Liver (tissue), 9 donors: ENCODE measurements around the gene TLR4. TPM values are rescaled to one million over a fixed set of nuclear protein-coding genes. Genes with fewer than 3 reads are reported as not detected.

Source experiments
- DNase-seq: peaks from one replicate; pipeline ENCODE4 v3.0.0-alpha.2; 2017; ENCODE audit warnings: low spot score
- H3K27ac ChIP-seq, 2 donors: one replicate each; pipeline ENCODE4 v1.7.0; 2013; ENCODE audit warnings: inconsistent platforms in 2 of 2, low read length in 2 of 2, control low read depth in 1 of 2, low read depth in 1 of 2, mild to moderate bottlenecking in 1 of 2
- H3K27me3 ChIP-seq, 4 donors: one replicate each; pipeline versions ENCODE4 v1.6.1 to v1.7.0; 2013; ENCODE audit warnings: low read length in 3 of 4, inconsistent platforms in 1 of 4, mild to moderate bottlenecking in 1 of 4, moderate library complexity in 1 of 4; ENCODE audit not compliant: control insufficient read depth in 4 of 4, insufficient read depth in 4 of 4
- H3K36me3 ChIP-seq, 4 donors: one replicate each; pipeline versions ENCODE4 v1.6.1 to v1.7.0; 2013; ENCODE audit warnings: low read length in 3 of 4, mild to moderate bottlenecking in 3 of 4, low read depth in 1 of 4, moderate library complexity in 1 of 4; ENCODE audit not compliant: control insufficient read depth in 4 of 4, insufficient read depth in 3 of 4
- H3K4me1 ChIP-seq, 4 donors: one replicate each; pipeline versions ENCODE4 v1.6.1 to v1.7.0; 2013; ENCODE audit warnings: low read length in 3 of 4, mild to moderate bottlenecking in 3 of 4, moderate library complexity in 1 of 4; ENCODE audit not compliant: control insufficient read depth in 4 of 4, insufficient read depth in 4 of 4
- H3K4me3 ChIP-seq, 3 donors: one replicate each; pipeline versions ENCODE4 v1.6.1 to v1.7.0; 2013; ENCODE audit warnings: low read length in 3 of 3, control low read depth in 1 of 3, low read depth in 1 of 3, mild to moderate bottlenecking in 1 of 3
- H3K9ac ChIP-seq, 2 donors: one replicate each; pipeline ENCODE4 v1.7.0; 2013; ENCODE audit warnings: low read length in 2 of 2, mild to moderate bottlenecking in 2 of 2, moderate library complexity in 2 of 2, control low read depth in 1 of 2, low read depth in 1 of 2
- H3K9me3 ChIP-seq, 4 donors: one replicate each; pipeline versions ENCODE4 v1.6.1 to v1.7.0; 2013; ENCODE audit warnings: low read length in 3 of 4; ENCODE audit not compliant: control insufficient read depth in 4 of 4
- EGR1 ChIP-seq, 2 donors: IDR thresholded peaks; 2 replicates each; pipeline ENCODE4 v1.6.1; 2016 to 2018; ENCODE audit warnings: antibody characterized with exemption in 2 of 2, low read depth in 2 of 2
- FOXA1 ChIP-seq: IDR thresholded peaks from 2 replicates; pipeline ENCODE4 v1.6.1; 2016; ENCODE audit warnings: antibody characterized with exemption
- FOXA2 ChIP-seq: IDR thresholded peaks from 2 replicates; pipeline ENCODE4 v1.6.1; 2016; ENCODE audit warnings: antibody characterized with exemption
- GABPA ChIP-seq, 2 donors: IDR thresholded peaks in 1 of 2; conservative IDR thresholded peaks in 1 of 2; 2 replicates each; pipeline ENCODE4 v1.6.1; 2016; ENCODE audit warnings: antibody characterized with exemption in 2 of 2, mild to moderate bottlenecking in 1 of 2, moderate library complexity in 1 of 2
- HNF4A ChIP-seq, 2 donors: conservative IDR thresholded peaks; 2 replicates each; pipeline ENCODE4 v1.6.1; 2016; ENCODE audit warnings: antibody characterized with exemption in 2 of 2, mild to moderate bottlenecking in 2 of 2
- HNF4G ChIP-seq: IDR thresholded peaks from 2 replicates; pipeline ENCODE4 v1.6.1; 2016; ENCODE audit warnings: antibody characterized with exemption
- JUND ChIP-seq, 2 donors: IDR thresholded peaks; 2 replicates each; pipeline ENCODE4 v1.6.1; 2016; ENCODE audit warnings: antibody characterized with exemption in 2 of 2
- MAX ChIP-seq: IDR thresholded peaks from 2 replicates; pipeline ENCODE4 v1.6.1; 2016; ENCODE audit warnings: antibody characterized with exemption
- NR2F2 ChIP-seq: IDR thresholded peaks from 2 replicates; pipeline ENCODE4 v1.6.1; 2016; ENCODE audit warnings: antibody characterized with exemption
- RAD21 ChIP-seq, 2 donors: IDR thresholded peaks; 2 replicates each; pipeline ENCODE4 v1.6.1; 2016; ENCODE audit warnings: antibody characterized with exemption in 2 of 2, mild to moderate bottlenecking in 2 of 2
- RXRA ChIP-seq, 2 donors: IDR thresholded peaks; 2 replicates each; pipeline ENCODE4 v1.6.1; 2017 to 2018; ENCODE audit warnings: antibody characterized with exemption in 2 of 2, mild to moderate bottlenecking in 1 of 2
- TAF1 ChIP-seq: conservative IDR thresholded peaks from 2 replicates; pipeline ENCODE4 v1.6.1; 2016; ENCODE audit warnings: antibody characterized with exemption, mild to moderate bottlenecking
- YY1 ChIP-seq: IDR thresholded peaks from 2 replicates; pipeline ENCODE4 v1.6.1; 2016; ENCODE audit warnings: antibody characterized with exemption, mild to moderate bottlenecking
- ZBTB33 ChIP-seq: IDR thresholded peaks from 2 replicates; pipeline ENCODE4 v1.6.1; 2016; ENCODE audit warnings: antibody characterized with exemption
- WGBS: extraction: QIAGEN DNeasy Blood & Tissue Kit; methylation state at CpG from one replicate; pipeline ENCODE4 v1.1.7; 2013; 5-methylcytosine and 5-hydroxymethylcytosine counted together
- polyA plus RNA-seq, 2 donors: library from polyadenylated mRNA; stranded (reverse) in 1 of 2; unstranded in 1 of 2; fragments of 200-250 nt in 1 of 2; fragments of >200 nt in 1 of 2; fragmentation: Nextera tagmentation in 1 of 2; extraction: Ambion mirVana in 1 of 2; gene quantifications; one replicate each; pipeline versions ENCODE4 v1.2.1 to v1.2.3, GENCODE V29; 2013 to 2015
- total RNA-seq, 2 donors: library from RNA; depleted of rRNA; stranded (reverse); fragments of >200 nt; gene quantifications; one replicate each; pipeline ENCODE4 v1.2.3, GENCODE V29; 2014
- TF ChIP-seq, protein P1 (sequence below): IDR thresholded peaks from 2 replicates; pipeline ENCODE4 v1.6.1; 2016; ENCODE audit warnings: antibody characterized with exemption
- TF ChIP-seq, protein P2 (sequence below): fragments of 150-350 bp; IDR thresholded peaks from 2 replicates; pipeline ENCODE4 v1.5.1; 2017; ENCODE audit warnings: improper control_type of control experiment, low read depth, low read length; ENCODE audit not compliant: missing input control
- donor health status: healthy.
- donor health status: healthy.
- donor health status: healthy.
- donor health status: healthy.
- donor health status: healthy.

Gene TLR4
- total and polyA plus RNA-seq, 4 donors, result 5.4 to 23.3 (median 10.0) TPM

GRCh38 chr9:117768750-117769395 lies 64.7 kb downstream of the TLR4 start:
- Histone ChIP-seq H3K27ac (no peak overlapping the region), H3K9ac (no peak overlapping the region), H3K4me3 (no peak overlapping the region), H3K36me3 (no peaks in the 10 kb centered on the region), H3K9me3 (no peaks in the 10 kb centered on the region), H3K4me1 (no peaks in the 10 kb centered on the region), H3K27me3 (no peaks in the 10 kb centered on the region)
- DNase-seq, result no peak
- 76% methylated on average over 4 of the region's 4 CpGs for WGBS
- TF ChIP-seq JUND (IDR thresholded peaks at IDR 0.05) (no peak), RAD21 (IDR thresholded peaks at IDR 0.05) (no peak), TAF1 (no peak), MAX (no peak), HNF4A (conservative IDR thresholded peaks at IDR 0.05) (no peak), EGR1 (IDR thresholded peaks at IDR 0.05; ENCODE audit: low read depth in 2 of 2) (no peak), RXRA (IDR thresholded peaks at IDR 0.05) (no peak), FOXA2 (no peak), ZBTB33 (no peak), FOXA1 (no peak), GABPA (IDR thresholded peaks at IDR 0.05 in 1 of 2, conservative IDR thresholded peaks at IDR 0.05 in 1 of 2) (no peak), NR2F2 (no peak), HNF4G (no peak)
- TF ChIP-seq, protein P1, sequence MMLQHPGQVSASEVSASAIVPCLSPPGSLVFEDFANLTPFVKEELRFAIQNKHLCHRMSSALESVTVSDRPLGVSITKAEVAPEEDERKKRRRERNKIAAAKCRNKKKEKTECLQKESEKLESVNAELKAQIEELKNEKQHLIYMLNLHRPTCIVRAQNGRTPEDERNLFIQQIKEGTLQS, result no peak
- TF ChIP-seq, protein P2, sequence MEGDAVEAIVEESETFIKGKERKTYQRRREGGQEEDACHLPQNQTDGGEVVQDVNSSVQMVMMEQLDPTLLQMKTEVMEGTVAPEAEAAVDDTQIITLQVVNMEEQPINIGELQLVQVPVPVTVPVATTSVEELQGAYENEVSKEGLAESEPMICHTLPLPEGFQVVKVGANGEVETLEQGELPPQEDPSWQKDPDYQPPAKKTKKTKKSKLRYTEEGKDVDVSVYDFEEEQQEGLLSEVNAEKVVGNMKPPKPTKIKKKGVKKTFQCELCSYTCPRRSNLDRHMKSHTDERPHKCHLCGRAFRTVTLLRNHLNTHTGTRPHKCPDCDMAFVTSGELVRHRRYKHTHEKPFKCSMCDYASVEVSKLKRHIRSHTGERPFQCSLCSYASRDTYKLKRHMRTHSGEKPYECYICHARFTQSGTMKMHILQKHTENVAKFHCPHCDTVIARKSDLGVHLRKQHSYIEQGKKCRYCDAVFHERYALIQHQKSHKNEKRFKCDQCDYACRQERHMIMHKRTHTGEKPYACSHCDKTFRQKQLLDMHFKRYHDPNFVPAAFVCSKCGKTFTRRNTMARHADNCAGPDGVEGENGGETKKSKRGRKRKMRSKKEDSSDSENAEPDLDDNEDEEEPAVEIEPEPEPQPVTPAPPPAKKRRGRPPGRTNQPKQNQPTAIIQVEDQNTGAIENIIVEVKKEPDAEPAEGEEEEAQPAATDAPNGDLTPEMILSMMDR, result no peak

DNA sequence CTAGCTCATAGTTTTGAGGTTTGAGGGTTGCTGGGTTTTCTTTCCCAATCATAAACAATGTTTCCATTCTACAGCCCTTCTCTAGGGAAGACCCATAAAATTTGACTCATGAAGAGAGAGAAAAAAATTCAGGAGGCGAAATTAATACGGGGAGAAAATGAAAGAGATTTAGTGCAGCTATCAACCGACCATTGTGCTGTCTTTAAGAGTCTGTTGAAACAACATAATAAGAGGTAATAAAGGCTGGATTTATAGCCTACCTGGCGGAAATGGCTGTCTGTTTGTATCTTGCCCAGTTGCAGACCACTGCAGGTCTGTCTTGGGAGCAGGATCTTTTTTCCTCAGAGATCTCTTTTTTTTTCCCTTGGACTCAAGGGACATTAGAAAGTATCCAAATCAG lies 66.9 kb downstream of the TLR4 start:
- 86% methylated on average over 4 of the region's 4 CpGs for WGBS

More for the DNA sequence above, 66.9 kb downstream of the TLR4 start:
- no peak for TF ChIP-seq HNF4G
- no peak for TF ChIP-seq ZBTB33
- TF ChIP-seq FOXA2, result no peak
- no peak for TF ChIP-seq FOXA1
- no peak for TF ChIP-seq EGR1 (IDR thresholded peaks at IDR 0.05; ENCODE audit: low read depth in 2 of 2)
- TF ChIP-seq, protein P2, result no peak
- TF ChIP-seq JUND (IDR thresholded peaks at IDR 0.05), result no peak
- TF ChIP-seq, protein P1, result no peak
- no peak for TF ChIP-seq HNF4A (conservative IDR thresholded peaks at IDR 0.05)
- no peak for TF ChIP-seq RAD21 (IDR thresholded peaks at IDR 0.05)
- no peak for TF ChIP-seq MAX
- TF ChIP-seq TAF1, result no peak
- TF ChIP-seq YY1, result no peak
- TF ChIP-seq GABPA (IDR thresholded peaks at IDR 0.05 in 1 of 2, conservative IDR thresholded peaks at IDR 0.05 in 1 of 2), result no peak
- Histone ChIP-seq H3K9me3 (no peaks in the 10 kb centered on the region), H3K36me3 (no peaks in the 10 kb centered on the region), H3K4me3 (no peak overlapping the region), H3K27ac (no peak overlapping the region), H3K4me1 (no peaks in the 10 kb centered on the region), H3K9ac (no peak overlapping the region), H3K27me3 (no peaks in the 10 kb centered on the region)
- DNase-seq, result no peak
